GM04503 (cell line): ENCODE data around the gene TMEM91.
A peak's percentile ranks its signal among the peaks of the same experiment; 100 is the strongest.
"Not testable (repeated sequence)": the region's sequence is repeated elsewhere in the genome, so short reads cannot be mapped to it uniquely, and the experiment has no call there.

ENCODE experiments used
- DNase-seq: peaks from one replicate; pipeline ENCODE4 v3.0.0-alpha.2; 2012; ENCODE audit warnings: low read depth

The TMEM91 gene

GRCh38 chr19:41377977-41378709, 1.8 kb downstream of the TMEM91 start:
- DNase-seq, result no peak

- DNase-seq, result not testable (repeated sequence)
Measured at GRCh38 chr19:41381536-41381935, 5.2 kb downstream of the TMEM91 start.

GRCh38 chr19:41384351-41384750, 8.0 kb downstream of the TMEM91 start:
- no peak for DNase-seq

GRCh38 chr19:41386442-41386841, 10.1 kb downstream of the TMEM91 start:
- DNase-seq, result no peak

- DNase-seq, result no peak
Measured at GRCh38 chr19:41391618-41392017, 15.3 kb downstream of the TMEM91 start.

GRCh38 chr19:41392775-41393174, 16.4 kb downstream of the TMEM91 start:
- no peak for DNase-seq

DNA sequence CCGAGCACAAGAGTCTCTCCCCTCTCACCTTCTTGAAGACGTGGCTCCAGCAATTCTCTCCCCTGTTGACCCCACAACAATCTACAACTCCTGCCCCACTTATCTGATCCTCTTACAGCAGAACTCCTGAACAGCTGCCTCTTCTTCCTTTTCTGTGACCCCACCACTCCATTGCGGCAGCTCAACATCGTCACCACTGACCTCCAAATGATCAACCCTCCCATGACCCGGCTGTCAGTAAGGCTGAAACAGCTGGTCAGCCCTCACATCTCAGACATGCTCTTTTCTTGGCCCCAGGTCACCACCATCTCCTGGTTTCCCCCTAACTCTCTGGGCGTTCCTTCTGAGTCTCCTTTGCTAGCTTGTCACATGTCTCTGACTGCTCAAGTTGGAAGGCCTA, 19.0 kb downstream of the TMEM91 start:
- DNase-seq, result no peak

DNA sequence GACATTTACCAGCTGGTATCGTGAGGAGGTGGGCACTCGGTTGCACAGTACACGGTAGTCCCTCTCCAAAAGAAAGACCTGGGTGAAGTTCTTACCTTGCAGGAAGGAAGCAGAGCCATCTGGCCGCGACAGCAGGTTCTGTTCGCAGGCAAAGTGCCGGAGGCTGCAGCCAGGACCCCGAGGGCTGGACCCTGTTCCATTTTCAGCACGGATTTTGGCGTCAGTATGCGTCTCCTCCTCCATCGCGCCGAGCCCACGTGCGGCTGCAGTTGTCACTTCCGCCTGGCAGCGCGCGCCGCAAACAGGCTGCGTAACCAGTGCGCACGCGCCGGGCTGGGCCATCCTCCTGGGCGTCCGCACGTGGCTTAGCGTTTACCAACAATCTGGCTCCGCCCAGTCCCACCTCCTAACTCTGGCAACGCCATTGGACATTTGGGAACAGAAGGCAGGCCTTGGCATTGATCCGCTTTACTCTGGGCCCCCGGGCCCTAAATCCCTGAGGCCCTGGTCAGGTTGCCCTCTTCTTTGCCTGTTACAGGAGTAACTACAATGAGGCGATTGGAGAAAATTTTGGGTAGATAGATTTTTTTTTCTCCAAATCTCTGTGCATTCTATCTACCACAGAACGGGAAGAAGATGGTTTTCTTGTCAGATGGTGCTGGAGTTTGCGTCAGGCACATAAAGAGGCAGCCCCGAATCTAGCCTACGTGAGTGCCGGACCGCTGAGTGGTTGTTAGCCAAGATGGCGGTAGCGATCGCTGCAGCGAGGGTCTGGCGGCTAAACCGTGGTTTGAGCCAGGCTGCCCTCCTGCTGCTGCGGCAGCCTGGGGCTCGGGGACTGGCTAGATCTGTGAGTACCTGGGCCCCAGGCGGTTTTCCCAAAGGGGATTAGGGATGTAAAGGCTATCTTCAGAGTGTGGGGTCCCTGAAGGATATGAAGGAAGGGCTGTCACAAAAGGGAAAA, 21.0 kb downstream of the TMEM91 start, which contains the start of the genes BCKDHA and EXOSC5:
Gene BCKDHA (plus strand): TSS at position 733 of the 964 bp plus-strand sequence. CDS start 10 bp downstream, at position 743.
Gene EXOSC5 (minus strand): TSS at position 274 of the 964 bp plus-strand sequence. CDS start 31 bp downstream, at position 243.
- DNase-seq, result peak; percentile 96

DNA sequence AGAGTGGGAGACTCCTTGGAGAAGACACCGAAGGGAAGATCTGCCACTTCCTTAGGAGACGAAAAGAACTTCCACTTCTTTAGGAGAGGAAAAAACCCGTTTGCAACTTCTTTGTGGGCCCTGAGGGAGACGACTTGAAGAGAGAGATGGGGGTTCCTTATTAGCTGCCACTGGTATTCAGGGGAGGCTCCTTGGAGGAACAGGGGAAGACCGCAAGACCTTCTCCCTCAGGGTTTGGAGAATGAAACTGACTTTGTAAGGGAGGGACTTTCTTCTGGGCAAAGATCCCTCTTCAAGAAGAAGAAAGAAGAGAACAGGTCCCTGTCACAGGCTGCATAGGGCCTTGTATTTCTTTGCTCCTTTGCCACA, 21.7 kb downstream of the TMEM91 start:
- no peak for DNase-seq

- no peak for DNase-seq
Measured at GRCh38 chr19:41398598-41398997, 22.3 kb downstream of the TMEM91 start.

DNA sequence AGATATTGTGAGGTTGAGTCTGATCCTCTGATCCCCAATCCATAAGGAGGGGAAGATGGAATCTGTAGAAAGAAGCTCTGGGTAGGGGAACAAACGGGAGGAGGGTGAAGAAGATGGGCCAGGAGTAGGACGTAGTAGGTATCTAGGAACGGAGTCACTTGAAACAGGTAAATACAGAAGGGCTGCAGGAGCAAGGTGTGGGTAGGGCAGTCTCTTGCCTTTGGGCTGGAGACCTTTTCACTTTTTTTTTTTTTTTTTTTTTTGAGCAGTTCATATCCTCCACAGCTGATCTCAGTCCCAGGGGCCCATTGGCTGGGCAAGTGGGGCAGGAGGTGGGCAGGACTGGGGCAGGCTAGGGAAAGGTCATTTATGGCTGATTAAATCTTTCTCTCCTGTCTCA, 22.8 kb downstream of the TMEM91 start:
- DNase-seq, result no peak

DNA sequence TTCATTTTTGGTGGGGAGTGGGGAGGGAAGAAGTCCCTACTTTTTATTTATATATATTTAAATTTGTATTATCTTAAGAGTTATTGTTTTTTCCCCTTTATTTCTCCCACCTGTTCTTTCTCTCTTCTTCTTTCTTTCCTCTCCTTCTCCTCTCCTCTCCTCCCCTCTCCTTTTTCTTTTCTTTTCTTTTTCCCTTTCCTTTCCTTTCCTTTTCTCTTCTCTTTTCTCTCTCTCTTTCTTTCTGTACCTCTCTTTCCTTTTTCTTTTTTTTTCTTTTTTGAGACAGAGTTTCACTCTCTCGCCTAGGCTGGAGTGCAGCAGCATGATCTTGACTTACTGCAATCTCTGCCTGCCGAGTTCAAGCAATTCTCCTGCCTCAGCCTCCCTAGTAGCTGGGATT, 23.2 kb downstream of the TMEM91 start:
- no peak for DNase-seq

GRCh38 chr19:41401483-41401882, 25.1 kb downstream of the TMEM91 start:
- DNase-seq, result no peak

DNA sequence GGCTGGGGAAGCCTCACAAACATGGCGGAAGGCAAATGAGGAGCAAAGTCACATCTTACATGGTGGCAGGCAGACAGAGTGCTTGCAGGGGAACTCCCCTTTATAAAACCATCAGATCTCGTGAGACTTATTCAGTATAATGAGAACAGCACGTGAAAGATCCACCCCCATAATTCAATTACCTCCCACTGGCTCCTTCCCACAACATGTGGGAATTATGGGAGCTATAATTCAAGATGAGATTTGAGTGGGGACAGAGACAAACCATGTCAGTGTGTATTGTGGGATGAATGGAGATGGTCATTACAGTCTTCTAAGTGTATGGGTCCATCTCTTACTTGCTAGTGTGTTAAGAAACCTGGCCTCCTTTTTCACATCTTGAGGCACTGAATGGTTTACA, 25.7 kb downstream of the TMEM91 start:
- DNase-seq, result no peak

DNA sequence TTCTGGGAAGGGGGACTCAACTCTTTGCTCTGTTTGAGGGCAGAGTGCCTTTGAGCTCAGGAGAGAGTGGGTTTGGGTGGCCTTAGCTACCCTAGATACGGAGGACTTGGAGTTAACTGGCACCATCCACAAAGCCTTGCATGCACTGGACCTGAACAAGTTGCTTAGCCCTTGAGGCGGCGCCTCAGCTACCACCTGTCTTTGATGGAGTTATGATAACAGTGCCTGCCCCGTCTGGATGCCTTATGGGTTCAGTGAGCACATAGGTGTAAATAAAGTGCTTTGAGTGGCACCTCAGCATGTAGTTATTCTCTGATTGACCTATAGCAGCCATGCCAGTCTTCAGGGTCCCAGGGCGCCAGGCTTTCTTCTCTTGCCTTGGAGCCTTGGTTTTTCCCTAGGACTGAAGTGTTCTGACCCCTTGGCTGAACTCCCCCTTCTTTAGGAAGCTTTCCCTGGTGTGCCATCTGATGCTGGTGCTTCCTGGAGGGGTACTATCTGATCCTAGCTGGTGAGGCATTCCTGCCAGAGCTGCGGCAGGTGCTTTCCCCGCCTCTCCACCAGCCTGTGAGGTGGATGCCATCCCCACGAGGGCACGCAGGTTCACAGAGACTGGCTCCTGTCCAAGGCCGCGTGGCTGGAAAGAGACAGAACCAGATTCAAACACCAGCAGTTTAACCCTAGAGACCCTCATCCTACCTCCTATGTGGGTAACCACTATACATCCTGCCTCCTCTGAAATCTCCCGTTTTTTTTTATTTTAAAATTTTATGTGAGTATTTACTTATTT, 27.0 kb downstream of the TMEM91 start:
- no peak for DNase-seq

DNA sequence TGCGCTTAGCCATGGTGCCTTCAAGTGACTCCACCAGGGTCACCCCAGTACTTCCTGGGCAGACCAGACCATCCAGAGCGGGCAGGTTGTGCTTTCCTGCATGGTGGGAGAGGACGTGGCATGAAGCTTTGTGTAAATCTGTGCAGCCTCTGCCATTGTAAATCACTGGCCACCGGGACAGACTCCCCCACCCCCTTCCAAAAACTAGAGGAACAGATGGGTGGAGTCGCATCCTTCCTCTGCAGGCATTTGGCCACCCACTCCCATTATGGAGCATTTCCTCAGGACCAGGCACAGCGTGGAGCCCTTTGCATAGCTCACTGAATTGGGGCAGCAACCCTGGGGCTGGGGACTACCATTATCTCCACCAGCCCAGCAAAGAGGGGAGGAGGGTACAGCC, 29.4 kb downstream of the TMEM91 start:
- no peak for DNase-seq

GRCh38 chr19:41407271-41407670, 30.9 kb downstream of the TMEM91 start:
- no peak for DNase-seq

DNA sequence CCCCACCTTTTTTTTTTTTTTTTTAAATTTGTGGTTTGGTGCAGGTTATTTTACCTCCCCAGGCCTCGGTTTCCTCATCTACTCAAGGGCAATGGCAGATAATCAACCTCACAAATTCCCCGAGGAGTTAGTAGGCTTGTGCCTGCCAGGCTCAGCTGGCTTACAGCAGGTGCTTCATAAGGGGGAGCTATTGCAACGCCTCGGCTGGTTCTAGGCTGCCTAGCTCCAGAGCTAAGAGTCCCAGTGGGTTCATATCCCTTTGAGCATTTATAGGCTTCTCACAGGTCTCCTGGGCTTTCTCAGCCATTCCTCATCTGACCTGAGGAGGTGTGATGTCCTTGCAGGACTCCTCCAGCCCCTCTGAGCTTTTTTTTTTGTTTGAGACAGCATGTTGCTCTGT, 31.9 kb downstream of the TMEM91 start:
- no peak for DNase-seq

DNA sequence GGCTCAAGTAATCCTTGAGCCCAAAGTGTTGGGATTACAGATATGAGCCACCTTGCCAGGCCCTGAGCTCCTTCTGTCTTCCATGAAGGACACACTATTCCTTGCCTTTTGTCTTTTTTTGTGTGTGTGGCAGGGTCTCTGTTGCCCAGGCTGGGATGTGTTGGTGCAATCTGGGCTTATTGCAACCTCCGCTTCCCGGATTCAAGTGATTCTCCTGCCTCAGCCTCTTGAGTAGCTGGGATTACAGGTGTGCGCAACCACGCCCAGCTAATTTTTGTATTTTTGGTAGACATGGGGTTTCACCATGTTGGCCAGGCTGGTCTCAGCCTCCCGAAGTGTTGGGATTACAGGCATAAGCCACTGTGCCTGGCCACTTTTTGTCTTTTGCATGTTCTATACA, 32.5 kb downstream of the TMEM91 start:
- DNase-seq, result not testable (repeated sequence)

- no peak for DNase-seq
Measured at GRCh38 chr19:41409288-41409687, 33.0 kb downstream of the TMEM91 start.

DNA sequence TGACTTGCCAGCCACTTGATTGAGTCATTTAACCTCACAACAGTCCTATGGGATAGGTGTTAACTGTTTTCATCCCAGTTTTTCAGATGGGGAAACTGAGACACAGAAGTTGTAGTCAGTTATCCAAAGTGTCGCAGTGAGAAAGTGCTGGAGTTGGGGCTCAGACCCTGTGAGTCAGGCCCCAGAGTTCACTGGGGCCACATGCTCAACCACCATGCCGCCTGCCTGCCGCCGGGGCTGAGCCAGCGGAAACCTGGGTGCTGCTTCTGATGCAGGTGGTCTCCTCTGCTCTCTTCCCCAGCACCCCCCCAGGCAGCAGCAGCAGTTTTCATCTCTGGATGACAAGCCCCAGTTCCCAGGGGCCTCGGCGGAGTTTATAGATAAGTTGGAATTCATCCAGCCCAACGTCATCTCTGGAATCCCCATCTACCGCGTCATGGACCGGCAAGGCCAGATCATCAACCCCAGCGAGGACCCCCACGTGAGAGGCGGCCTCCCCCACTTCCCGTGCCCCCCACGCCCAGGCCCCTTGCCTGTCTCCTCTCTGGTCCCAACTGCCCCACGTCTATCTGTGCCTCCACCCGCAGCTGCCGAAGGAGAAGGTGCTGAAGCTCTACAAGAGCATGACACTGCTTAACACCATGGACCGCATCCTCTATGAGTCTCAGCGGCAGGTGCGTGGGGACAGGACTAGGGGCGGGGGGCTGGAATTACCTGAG, 34.2 kb downstream of the TMEM91 start:
- no peak for DNase-seq
